GM11168 (cell line): ENCODE results near the gene SYCP2.
"Not testable (repeated sequence)": the region's sequence is repeated elsewhere in the genome, so short reads cannot be mapped to it uniquely, and the experiment has no call there.

Source experiments
- in situ Hi-C: fragments of 300-500 bp; cut with MboI; formaldehyde crosslinking; loops from one replicate; pipeline ENCODE4 v1.12.0; 2022; ENCODE audit warnings: low sequenced_read_pairs; ENCODE audit not compliant: unreplicated experiment

Gene SYCP2

GRCh38 chr20:59933296-59933848 is at the start of gene SYCP2:
SYCP2 (minus strand) TSS chr20:59933637; CDS start chr20:59922413, 11,224 bp downstream.
- in situ Hi-C loops = no loop called here

GRCh38 chr20:59983076-59983475 is 49.6 kb upstream of the SYCP2 start:
- in situ Hi-C loops = no loop called here

GRCh38 chr20:59977086-59977485 is 43.6 kb upstream of the SYCP2 start:
- in situ Hi-C loops = no loop called here

GRCh38 chr20:59976156-59976782 is 42.8 kb upstream of the SYCP2 start:
- in situ Hi-C loops = no loop called here

- in situ Hi-C loops = no loop called here
These were observed 38.8 kb upstream of the SYCP2 start for GRCh38 chr20:59972037-59972801.

GRCh38 chr20:59971428-59971827 is 38.0 kb upstream of the SYCP2 start:
- in situ Hi-C loops = no loop called here

- in situ Hi-C loops = no loop called here
These were observed 33.0 kb upstream of the SYCP2 start for GRCh38 chr20:59966428-59966827.

GRCh38 chr20:59962155-59962554 is 28.7 kb upstream of the SYCP2 start:
- in situ Hi-C loops = no loop called here

GRCh38 chr20:59961423-59961822 is 28.0 kb upstream of the SYCP2 start:
- in situ Hi-C loops = no loop called here

- in situ Hi-C loops = no loop called here
These were observed 25.2 kb upstream of the SYCP2 start for GRCh38 chr20:59958626-59959025.

- in situ Hi-C loops = no loop called here
These were observed 24.7 kb upstream of the SYCP2 start, which contains the start of gene CDH26 for GRCh38 chr20:59958123-59958522. CDH26 (plus strand) TSS chr20:59958423; CDS start chr20:59958727, 304 bp downstream.

GRCh38 chr20:59957568-59957967 is 24.1 kb upstream of the SYCP2 start:
- in situ Hi-C loops = not testable (repeated sequence)

GRCh38 chr20:59955131-59955796 is 21.8 kb upstream of the SYCP2 start:
- in situ Hi-C loops = no loop called here

GRCh38 chr20:59954718-59955117 is 21.3 kb upstream of the SYCP2 start:
- in situ Hi-C loops = no loop called here

GRCh38 chr20:59949911-59950310 is 16.5 kb upstream of the SYCP2 start:
- in situ Hi-C loops = no loop called here

- in situ Hi-C loops = no loop called here
These were observed 15.6 kb upstream of the SYCP2 start for GRCh38 chr20:59948828-59949720.

GRCh38 chr20:59948212-59948611 is 14.8 kb upstream of the SYCP2 start:
- in situ Hi-C loops = no loop called here

GRCh38 chr20:59947376-59947775 is 13.9 kb upstream of the SYCP2 start:
- in situ Hi-C loops = no loop called here

- in situ Hi-C loops = no loop called here
These were observed 12.3 kb upstream of the SYCP2 start for GRCh38 chr20:59945731-59946130.

- in situ Hi-C loops = no loop called here
These were observed 11.7 kb upstream of the SYCP2 start for GRCh38 chr20:59945175-59945574.
